ENCODE data around the gene IL4R. TPM values are rescaled to one million over a fixed set of nuclear protein-coding genes. Genes with fewer than 3 reads are reported as not detected.

Gene IL4R
- total and polyA plus RNA-seq, 10 of the 15 experiments (the other 5 are each of a cell fraction or from before 2014, with no cell fraction given), result 2.6 to 70.4 (median 36.6) TPM

DNA sequence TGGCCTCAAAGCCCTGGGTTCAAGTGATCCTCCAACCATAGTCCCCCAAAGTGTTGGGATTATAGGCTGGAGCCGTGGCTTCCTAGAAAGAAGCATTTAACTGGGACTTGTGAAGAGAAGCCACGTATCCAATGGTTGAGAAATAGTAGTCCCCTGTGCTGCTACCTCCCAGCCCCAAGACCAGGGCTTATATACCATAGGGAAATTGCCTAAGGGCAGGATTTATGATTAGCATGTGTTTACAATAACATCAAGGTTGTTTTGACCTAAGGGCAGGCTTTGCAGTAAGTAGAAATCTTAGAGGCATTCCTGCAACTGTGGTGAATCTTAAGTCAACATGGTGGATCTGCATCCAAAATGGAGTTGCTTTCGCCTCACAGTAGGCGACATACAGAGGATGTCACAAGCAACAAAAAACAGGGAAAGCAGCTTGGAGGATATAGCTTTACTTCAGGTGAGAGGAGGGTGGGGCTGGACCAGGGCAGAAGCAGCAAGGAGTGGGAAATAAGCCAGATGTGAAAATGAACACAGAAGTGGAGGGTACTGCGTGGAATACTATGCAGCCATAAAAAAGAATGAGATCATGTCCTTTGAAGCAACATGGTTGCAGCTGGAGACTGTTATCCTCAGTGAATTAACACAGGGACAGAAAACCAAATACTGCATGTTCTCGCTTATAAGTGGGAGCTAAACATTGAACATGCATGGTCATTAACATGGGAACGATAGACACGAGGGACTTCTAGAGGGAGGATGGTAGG lies 26.5 kb upstream of the IL4R start (continued):
- TF ChIP-seq, protein P1, sequence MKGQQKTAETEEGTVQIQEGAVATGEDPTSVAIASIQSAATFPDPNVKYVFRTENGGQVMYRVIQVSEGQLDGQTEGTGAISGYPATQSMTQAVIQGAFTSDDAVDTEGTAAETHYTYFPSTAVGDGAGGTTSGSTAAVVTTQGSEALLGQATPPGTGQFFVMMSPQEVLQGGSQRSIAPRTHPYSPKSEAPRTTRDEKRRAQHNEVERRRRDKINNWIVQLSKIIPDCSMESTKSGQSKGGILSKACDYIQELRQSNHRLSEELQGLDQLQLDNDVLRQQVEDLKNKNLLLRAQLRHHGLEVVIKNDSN (IDR thresholded peaks at IDR 0.05; ENCODE audit: borderline replicate concordance, extremely low read length, insufficient read depth, low read depth, low read length), result no peak
- TF ChIP-seq ZNF217 (IDR thresholded peaks at IDR 0.05), result no peak
- TF ChIP-seq MYC (IDR thresholded peaks at IDR 0.05; ENCODE audit: insufficient read depth, insufficient read length, insufficient replicate concordance, low read length, severe bottlenecking), result no peak
- no peak for TF ChIP-seq RBBP5 (conservative IDR thresholded peaks at IDR 0.05)
- TF ChIP-seq RB1 (IDR thresholded peaks at IDR 0.05; ENCODE audit: borderline replicate concordance), result no peak
- TF ChIP-seq CBX5 (IDR thresholded peaks at IDR 0.05; ENCODE audit: low read depth), result no peak
- TF ChIP-seq, protein P2, sequence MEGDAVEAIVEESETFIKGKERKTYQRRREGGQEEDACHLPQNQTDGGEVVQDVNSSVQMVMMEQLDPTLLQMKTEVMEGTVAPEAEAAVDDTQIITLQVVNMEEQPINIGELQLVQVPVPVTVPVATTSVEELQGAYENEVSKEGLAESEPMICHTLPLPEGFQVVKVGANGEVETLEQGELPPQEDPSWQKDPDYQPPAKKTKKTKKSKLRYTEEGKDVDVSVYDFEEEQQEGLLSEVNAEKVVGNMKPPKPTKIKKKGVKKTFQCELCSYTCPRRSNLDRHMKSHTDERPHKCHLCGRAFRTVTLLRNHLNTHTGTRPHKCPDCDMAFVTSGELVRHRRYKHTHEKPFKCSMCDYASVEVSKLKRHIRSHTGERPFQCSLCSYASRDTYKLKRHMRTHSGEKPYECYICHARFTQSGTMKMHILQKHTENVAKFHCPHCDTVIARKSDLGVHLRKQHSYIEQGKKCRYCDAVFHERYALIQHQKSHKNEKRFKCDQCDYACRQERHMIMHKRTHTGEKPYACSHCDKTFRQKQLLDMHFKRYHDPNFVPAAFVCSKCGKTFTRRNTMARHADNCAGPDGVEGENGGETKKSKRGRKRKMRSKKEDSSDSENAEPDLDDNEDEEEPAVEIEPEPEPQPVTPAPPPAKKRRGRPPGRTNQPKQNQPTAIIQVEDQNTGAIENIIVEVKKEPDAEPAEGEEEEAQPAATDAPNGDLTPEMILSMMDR (IDR thresholded peaks at IDR 0.05 in 2 of 3, conservative IDR thresholded peaks at IDR 0.05 in 1 of 3; ENCODE audit: control insufficient read depth in 2 of 3, extremely low read depth in 1 of 3, insufficient read depth in 1 of 3, low read depth in 3 of 3, low read length in 3 of 3), result no peak
- TF ChIP-seq, protein P3, sequence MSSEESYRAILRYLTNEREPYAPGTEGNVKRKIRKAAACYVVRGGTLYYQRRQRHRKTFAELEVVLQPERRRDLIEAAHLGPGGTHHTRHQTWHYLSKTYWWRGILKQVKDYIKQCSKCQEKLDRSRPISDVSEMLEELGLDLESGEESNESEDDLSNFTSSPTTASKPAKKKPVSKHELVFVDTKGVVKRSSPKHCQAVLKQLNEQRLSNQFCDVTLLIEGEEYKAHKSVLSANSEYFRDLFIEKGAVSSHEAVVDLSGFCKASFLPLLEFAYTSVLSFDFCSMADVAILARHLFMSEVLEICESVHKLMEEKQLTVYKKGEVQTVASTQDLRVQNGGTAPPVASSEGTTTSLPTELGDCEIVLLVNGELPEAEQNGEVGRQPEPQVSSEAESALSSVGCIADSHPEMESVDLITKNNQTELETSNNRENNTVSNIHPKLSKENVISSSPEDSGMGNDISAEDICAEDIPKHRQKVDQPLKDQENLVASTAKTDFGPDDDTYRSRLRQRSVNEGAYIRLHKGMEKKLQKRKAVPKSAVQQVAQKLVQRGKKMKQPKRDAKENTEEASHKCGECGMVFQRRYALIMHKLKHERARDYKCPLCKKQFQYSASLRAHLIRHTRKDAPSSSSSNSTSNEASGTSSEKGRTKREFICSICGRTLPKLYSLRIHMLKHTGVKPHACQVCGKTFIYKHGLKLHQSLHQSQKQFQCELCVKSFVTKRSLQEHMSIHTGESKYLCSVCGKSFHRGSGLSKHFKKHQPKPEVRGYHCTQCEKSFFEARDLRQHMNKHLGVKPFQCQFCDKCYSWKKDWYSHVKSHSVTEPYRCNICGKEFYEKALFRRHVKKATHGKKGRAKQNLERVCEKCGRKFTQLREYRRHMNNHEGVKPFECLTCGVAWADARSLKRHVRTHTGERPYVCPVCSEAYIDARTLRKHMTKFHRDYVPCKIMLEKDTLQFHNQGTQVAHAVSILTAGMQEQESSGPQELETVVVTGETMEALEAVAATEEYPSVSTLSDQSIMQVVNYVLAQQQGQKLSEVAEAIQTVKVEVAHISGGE (CRISPR knock-in tag; IDR thresholded peaks at IDR 0.05), result no peak
